Skin epidermis (tissue), 12 donors: ENCODE data around the gene EBLN2.
"Not testable (repeated sequence)": the region's sequence is repeated elsewhere in the genome, so short reads cannot be mapped to it uniquely, and the experiment has no call there.

ENCODE experiments used
- H3K27ac ChIP-seq, 21 experiments: fragments of 200-600 bp; sonication (generic) in 11 of 21; one replicate each; pipeline ENCODE4 v1.5.0; 2020; ENCODE audit warnings: mild to moderate bottlenecking in 3 of 21, inconsistent platforms in 2 of 21, moderate library complexity in 2 of 21
- H3K4me3 ChIP-seq, 7 experiments: fragments of 200-600 bp; sonication (generic) in 2 of 7; one replicate each; pipeline ENCODE4 v1.5.0; 2020; ENCODE audit warnings: inconsistent platforms in 2 of 7, mild to moderate bottlenecking in 2 of 7, moderate library complexity in 1 of 7

EBLN2 gene

DNA sequence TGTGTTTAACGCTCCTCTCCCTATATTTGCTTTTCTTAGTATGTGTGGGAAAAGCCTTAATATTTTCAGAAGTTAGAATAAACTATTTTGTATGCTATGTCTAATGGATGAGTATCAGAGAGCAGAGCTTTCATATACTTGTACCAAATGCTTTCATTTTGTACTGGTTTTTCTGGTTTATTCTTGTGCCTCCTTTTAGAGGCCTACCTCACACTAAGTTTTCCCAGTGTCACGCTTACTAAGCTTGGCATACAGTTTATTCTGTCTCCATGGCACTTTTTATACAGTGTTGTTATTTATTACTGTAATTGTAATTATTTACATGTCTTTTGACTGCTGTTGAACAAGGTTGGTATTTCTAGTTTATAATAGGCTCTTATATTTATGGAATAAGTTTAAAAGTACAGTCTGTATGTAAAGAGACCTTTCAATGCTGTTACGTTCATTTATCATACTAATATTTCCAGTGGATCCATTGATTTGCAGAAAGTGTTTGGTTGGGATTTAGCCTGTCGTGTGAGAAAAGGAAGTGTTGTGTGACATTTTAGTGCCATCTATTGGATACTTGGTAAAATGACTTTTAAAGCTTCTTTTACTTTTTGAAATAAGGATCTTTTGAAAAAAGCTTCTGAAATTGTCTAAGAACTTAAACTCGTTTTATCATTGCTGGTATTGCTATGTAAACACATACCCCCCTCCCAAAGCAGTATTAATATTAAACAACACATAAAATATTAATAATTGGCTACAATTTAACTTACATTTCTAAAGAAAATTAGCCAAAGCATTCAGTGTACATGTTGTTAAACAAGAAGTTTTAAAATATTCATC, 5.2 kb upstream of the EBLN2 start:
- Histone ChIP-seq H3K27ac (peak overlapping the region in 1 of 21 experiments; percentile 22), H3K4me3 (no peak overlapping the region)

DNA sequence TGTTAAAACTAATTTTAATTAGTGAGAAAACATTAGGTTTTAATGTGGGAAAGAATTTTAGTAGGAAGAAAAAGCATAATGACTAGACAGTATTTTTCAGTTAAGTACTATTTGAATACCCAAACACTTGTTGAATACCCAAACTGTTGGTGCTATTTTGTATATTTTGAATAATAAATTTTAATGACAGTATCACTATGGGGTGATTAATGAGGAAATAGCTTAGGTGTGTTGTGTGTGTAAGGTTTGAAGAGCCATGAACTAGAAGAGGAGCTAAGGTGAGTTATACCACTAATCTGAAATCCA, 4.7 kb upstream of the EBLN2 start:
- Histone ChIP-seq H3K4me3 (no peak overlapping the region), H3K27ac (no peak overlapping the region)

DNA sequence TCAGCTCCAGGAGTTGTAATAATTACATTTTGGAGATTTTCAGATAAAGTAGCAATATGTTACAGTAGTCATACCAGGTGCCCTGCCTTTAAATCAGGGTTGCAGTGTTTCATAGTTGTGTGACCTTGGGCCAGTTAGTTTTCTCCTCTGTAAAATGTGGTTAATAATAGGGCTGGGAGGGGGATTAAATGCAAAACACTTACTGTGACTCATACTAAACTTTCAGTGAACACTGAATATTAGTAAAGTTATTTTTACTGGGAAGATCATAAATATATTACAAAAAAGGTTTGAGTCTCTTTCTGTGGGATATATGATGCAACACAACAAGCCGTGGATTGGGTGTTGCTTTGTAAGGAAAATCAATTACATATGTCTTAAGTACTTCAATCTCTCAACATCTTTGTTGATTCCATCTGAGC, 1.1 kb upstream of the EBLN2 start:
- Histone ChIP-seq H3K27ac (no peak overlapping the region), H3K4me3 (no peak overlapping the region)

GRCh38 chr3:73066243-73066642, 4.8 kb downstream of the EBLN2 start:
- H3K4me3 ChIP-seq, H3K27ac ChIP-seq: not testable (repeated sequence)

DNA sequence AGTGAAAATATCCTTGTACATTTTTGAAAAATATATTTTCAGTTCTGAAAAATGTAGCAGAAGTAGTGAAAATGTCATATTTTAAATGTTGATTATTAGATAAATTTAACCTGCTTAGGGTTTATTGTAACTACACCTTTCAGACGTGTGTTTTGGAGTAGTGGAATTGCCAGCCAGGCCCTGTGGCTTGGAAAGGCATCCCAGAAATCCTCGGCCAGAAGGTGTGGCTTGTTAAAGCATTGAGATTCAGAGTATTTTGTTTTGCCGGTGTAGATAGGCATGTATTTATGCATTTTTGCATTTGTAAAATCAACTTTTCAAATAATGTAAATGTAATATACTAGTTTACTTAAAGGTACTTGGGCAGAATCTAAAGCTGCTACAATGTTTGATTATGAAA, 7.0 kb downstream of the EBLN2 start:
- Histone ChIP-seq H3K4me3 (no peak overlapping the region), H3K27ac (no peak overlapping the region)

DNA sequence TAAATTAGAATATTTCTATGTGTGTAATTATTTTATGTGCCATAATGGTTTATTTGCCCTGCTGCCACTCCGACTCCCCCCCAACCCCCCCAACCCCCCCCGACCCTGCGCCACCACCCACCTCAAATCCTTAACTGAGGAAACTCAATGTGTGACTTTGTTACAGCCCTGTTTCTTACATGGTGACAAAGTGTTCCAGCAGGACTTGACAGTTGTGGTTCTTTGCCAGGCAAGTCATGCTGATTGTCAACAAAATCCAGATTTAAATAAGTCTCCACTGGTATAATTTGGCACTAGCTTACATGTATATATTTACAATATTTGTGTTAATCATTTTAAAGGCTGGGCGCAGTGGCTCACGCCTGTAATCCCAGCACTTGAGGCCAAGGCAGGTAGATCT, 7.7 kb downstream of the EBLN2 start:
- H3K4me3 ChIP-seq = no peak overlapping the region

GRCh38 chr3:73069775-73070444, 8.5 kb downstream of the EBLN2 start:
- Histone ChIP-seq H3K4me3 (no peak overlapping the region), H3K27ac (no peak overlapping the region)

More for the DNA sequence above, 7.7 kb downstream of the EBLN2 start:
- H3K27ac ChIP-seq = no peak overlapping the region

DNA sequence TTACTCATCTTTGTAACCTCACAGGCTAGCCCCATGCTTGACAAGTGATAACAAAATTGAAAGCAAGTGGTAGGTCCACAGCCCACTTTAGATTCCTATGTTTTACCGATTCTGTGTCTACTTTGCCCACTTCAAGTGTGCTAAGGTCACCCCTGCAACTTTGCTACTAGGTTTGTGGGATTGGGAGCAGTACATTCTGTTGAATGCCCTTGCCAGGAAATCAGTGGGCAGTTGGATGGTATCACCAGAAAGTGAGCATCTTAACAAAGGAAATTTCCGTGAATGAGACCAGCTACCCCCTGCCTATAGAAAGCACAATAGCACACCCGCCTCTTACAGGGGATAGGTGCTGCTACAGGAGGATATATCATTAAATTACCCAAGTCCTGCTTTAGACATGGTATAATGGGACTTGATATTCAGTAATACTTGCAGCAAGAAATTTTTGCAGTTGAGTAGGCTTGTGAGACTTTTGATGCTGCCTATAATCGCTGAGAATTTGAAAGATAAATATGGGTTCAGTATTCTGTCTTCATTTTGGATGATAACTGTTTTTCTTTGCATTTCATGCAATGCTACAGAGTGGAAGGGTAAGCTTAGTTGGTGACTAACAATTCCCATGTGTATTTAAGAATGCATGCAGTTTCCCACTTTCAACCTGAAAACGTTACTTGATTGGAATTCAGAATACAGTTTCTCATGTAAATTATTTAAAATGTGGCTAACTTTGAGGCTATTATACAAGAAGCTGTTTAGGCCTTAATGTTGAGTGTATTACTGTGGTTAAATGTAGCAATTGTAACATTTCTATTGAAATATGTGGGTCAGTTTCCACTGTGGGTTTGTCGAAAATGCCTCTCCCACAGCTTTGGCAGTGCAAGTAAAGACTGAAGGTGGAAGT, 9.5 kb downstream of the EBLN2 start:
- Histone ChIP-seq H3K4me3 (no peak overlapping the region), H3K27ac (no peak overlapping the region)

DNA sequence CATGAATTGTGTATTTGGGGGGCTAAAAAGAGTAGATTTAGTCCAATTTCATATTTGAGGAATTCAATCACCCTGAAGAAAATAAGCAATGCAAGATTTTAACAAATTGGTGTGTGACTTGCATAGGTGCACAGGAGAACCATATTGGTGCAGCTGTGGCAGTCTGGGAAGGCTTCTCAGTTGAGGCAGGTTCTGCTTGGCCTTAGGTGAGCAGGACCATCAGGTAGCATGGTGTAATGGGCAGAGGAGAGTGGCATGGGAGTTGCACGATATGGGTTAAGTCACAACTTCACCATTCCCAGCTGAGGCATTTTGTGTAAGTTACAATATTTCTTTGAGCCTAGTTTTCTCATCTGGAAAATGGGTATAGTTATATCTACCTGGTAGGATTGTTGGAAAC, 10.5 kb downstream of the EBLN2 start:
- no peak overlapping the region for H3K27ac ChIP-seq
- H3K4me3 ChIP-seq = no peak overlapping the region

DNA sequence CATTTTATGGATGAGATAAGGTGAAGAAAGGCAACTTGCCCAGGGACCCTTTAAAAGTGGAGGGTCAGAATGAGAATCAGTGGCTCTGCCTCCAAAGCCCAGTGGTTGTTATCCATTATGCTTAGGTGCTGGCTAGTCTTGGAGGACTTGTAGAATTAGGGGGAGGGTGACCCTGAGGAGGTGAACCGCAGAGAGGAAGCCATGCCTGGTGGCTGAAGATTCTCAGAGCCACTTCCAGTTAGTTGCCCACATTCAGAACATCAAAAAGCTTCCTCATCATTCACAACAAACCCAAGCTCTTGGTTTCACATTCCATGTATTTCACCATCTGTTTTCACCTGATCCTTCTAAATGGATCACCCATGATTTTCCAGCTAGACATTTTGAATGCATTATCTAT, 11.2 kb downstream of the EBLN2 start:
- Histone ChIP-seq H3K4me3 (no peak overlapping the region), H3K27ac (no peak overlapping the region)

GRCh38 chr3:73073091-73073707, 11.7 kb downstream of the EBLN2 start:
- Histone ChIP-seq H3K27ac (no peak overlapping the region), H3K4me3 (no peak overlapping the region)

GRCh38 chr3:73074781-73075180, 13.3 kb downstream of the EBLN2 start:
- no peak overlapping the region for H3K27ac ChIP-seq
- no peak overlapping the region for H3K4me3 ChIP-seq

- H3K4me3 ChIP-seq = no peak overlapping the region
- H3K27ac ChIP-seq = no peak overlapping the region
These were observed 18.9 kb downstream of the EBLN2 start for GRCh38 chr3:73080216-73080966.

DNA sequence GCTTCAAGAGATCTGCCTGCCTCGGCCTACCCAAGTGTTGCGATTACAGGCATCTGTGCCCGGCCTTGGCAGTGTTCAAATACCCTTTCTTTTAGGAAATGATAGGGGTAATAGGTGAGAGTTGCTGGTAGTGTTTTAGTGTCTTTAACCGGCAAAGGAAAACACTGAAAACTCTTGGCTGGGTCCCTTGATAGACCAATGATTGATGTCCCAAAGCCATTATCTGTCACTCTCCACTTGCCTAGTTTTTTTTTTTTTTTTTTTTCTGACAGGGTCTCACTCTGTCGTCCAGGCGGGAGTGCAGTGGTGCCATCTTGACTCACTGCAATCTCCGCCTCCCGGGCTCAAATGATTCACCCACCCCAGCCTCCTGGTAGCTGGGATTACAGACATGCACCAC, 19.7 kb downstream of the EBLN2 start:
- no peak overlapping the region for H3K27ac ChIP-seq
- H3K4me3 ChIP-seq = no peak overlapping the region

- no peak overlapping the region for H3K27ac ChIP-seq
- no peak overlapping the region for H3K4me3 ChIP-seq
These were observed 22.7 kb downstream of the EBLN2 start for GRCh38 chr3:73084170-73084569.

DNA sequence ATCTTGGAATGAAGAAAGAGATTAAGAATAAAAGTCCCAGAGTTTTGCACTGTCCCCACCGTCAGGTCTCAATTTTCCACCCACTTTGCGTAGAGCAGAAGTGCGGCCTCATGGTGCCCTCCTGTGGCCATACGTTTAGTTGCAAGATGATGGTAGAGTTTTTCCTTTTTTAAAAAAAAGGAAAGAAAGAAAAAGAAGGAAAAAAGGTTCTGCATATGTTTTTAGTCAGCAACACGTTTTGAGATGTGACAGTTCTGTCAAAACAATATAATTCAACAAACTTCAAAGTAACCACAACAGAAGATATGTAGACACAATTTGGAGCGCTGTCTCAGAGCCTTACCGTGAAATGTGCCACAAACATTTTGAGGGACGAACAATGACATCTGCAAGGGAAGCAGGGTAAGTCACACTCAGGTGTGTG, 24.6 kb downstream of the EBLN2 start:
- no peak overlapping the region for H3K4me3 ChIP-seq

DNA sequence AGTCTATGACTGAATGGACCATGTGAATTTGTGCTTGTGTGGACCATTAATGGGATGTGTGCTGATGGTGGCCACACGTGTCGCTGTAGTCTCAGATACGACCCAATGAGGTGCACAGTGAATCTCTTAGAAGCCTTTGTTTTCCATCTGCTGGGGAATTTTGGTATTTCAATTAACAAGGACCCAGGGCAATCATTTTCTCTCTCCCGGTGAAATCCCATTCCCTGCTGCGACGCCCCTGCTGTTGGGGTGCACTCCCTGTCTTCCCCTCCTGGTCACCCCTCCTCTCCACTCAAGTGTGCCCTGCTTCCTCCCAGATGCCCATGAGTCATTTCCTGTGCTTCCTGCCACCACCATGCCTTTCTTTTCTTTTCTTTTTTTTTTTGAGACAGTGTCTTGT, 32.7 kb downstream of the EBLN2 start:
- H3K27ac ChIP-seq = no peak overlapping the region

More for the DNA sequence above, 24.6 kb downstream of the EBLN2 start:
- H3K27ac ChIP-seq = no peak overlapping the region

GRCh38 chr3:73094951-73095350, 33.5 kb downstream of the EBLN2 start:
- Histone ChIP-seq H3K27ac (peak overlapping the region in 1 of 21 experiments; percentile 37), H3K4me3 (no peak overlapping the region)

More for the DNA sequence above, 32.7 kb downstream of the EBLN2 start:
- no peak overlapping the region for H3K4me3 ChIP-seq

DNA sequence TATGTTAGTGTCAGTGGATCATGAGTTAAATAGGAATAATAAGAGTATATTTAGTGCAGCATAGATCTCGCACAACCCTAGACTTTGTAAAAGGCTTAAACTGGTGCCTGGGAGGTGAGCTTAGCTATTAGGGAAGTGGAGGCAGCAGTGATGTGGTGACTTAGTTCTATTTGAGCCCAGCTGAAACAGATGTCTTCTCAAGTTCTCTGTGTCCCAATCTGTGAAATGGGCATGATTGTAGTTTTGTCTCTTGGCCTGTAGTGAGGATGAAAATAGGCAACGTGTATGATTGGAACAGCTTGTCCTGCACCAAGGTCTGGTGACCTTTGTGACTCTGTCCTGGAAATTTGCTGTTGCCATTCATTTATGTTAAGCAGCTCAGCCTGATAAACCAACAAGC, 34.7 kb downstream of the EBLN2 start:
- no peak overlapping the region for H3K27ac ChIP-seq
- no peak overlapping the region for H3K4me3 ChIP-seq
